Lung (tissue), 12 donors: Measurements from ENCODE around the gene NECAB3. TPM values are rescaled to one million over a fixed set of nuclear protein-coding genes. Genes with fewer than 3 reads are reported as not detected.
"Not testable (repeated sequence)": the region's sequence is repeated elsewhere in the genome, so short reads cannot be mapped to it uniquely, and the experiment has no call there.

Source experiments
- ATAC-seq: fragments of 200-7000 bp; cut with Tn5 transposase; one replicate; pipeline ENCODE4 v1.9.1; 2020; ENCODE audit warnings: moderate number of reproducible peaks; ENCODE audit not compliant: insufficient read depth, low FRiP score
- DNase-seq, 3 donors: peaks; one replicate each; pipeline ENCODE4 v3.0.0-alpha.2; 2013 to 2017
- H3K27ac ChIP-seq, 2 donors: one replicate each; pipeline ENCODE4 v1.5.1; 2013; ENCODE audit warnings: mild to moderate bottlenecking in 2 of 2, moderate library complexity in 2 of 2, control low read depth in 1 of 2, inconsistent platforms in 1 of 2, low read depth in 1 of 2, low read length in 1 of 2
- H3K27me3 ChIP-seq, 3 donors: one replicate each; pipeline ENCODE4 v1.5.1; 2013; ENCODE audit warnings: low read length in 2 of 3; ENCODE audit not compliant: control insufficient read depth in 3 of 3, insufficient read depth in 3 of 3
- H3K36me3 ChIP-seq, 4 donors: one replicate each; pipeline ENCODE4 v1.5.1; 2013; ENCODE audit warnings: low read length in 4 of 4, mild to moderate bottlenecking in 1 of 4, moderate library complexity in 1 of 4; ENCODE audit not compliant: control insufficient read depth in 4 of 4, insufficient read depth in 4 of 4
- H3K4me1 ChIP-seq, 5 donors: one replicate each; pipeline ENCODE4 v1.5.1; 2013; ENCODE audit warnings: low read length in 5 of 5, mild to moderate bottlenecking in 2 of 5, moderate library complexity in 1 of 5; ENCODE audit not compliant: control insufficient read depth in 5 of 5, insufficient read depth in 5 of 5
- H3K4me3 ChIP-seq: one replicate; pipeline ENCODE4 v1.5.1; 2013; ENCODE audit warnings: mild to moderate bottlenecking, control low read depth, moderate library complexity
- H3K9ac ChIP-seq, 2 donors: one replicate each; pipeline ENCODE4 v1.5.1; 2013; ENCODE audit warnings: low read length in 2 of 2, control low read depth in 1 of 2; ENCODE audit not compliant: insufficient read depth in 1 of 2
- H3K9me3 ChIP-seq, 4 donors: one replicate each; pipeline ENCODE4 v1.5.1; 2013; ENCODE audit warnings: low read length in 3 of 4, mild to moderate bottlenecking in 1 of 4, moderate library complexity in 1 of 4; ENCODE audit not compliant: control insufficient read depth in 4 of 4, insufficient read depth in 3 of 4
- WGBS, 2 donors: extraction: QIAGEN DNeasy Blood & Tissue Kit; methylation state at CpG; one replicate each; pipeline ENCODE4 v1.1.7; 2013; 5-methylcytosine and 5-hydroxymethylcytosine counted together
- polyA plus RNA-seq, 2 donors: library from polyadenylated mRNA; stranded (reverse); fragments of 200-250 nt; gene quantifications; one replicate each; pipeline ENCODE4 v1.2.1, GENCODE V29; 2013
- total RNA-seq, 2 donors: library from RNA; depleted of rRNA in 1 of 2; stranded (reverse); fragments of >200 nt in 1 of 2; gene quantifications; one replicate each; pipeline ENCODE4 v1.2.1, GENCODE V29; 2014 to 2021
- TF ChIP-seq, protein P1 (sequence below): IDR thresholded peaks from 2 replicates; pipeline ENCODE4 v1.5.1; 2012; ENCODE audit warnings: mild to moderate bottlenecking; ENCODE audit errors: control extremely low read depth, extremely low read depth
- donor health status: control.
- donor health status: control.
- donor health status: Bipolar disorder and iron deficiency.
- donor health status: healthy.
- donor health status: DM: yes; HTN: yes; CAD: no.

Gene NECAB3
- total and polyA plus RNA-seq, 4 donors, result 21.2 to 127 (median 72.2) TPM

DNA sequence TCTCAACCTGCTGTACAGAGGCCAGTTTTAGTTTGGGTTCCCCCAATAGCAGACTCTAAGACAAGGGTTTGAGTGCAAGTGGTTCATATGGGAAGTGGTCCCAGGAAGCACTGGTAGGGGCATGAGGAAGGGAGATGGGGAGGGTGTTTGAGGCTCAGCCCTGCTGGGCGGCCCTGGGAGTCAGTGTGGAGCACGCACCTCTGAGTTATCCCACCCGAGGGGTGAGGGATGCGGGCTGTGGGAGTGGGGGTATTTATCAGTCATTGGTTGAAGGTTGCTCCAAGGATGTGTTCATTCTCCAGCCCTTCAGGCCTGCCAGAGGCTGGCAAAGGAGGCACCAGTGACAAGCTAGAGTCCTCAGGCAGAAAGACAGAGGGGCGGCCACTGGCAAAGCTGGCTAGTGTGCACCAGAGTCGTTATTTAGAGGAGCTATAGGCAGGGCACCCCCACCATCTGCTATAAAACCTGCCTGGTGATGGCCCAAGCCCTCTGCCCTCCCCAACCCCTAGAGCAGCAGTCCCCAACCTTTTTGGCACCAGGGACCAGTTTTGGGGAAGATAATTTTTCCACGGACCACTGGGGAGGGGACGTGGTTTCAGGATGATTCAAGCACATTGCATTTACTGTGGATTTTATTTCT lies 29.4 kb upstream of the NECAB3 start:
- Histone ChIP-seq H3K27me3 (no peaks in the 10 kb centered on the region), H3K4me3 (no peak overlapping the region), H3K36me3 (peaks cover 0 to 7% (median 0%) of the 10 kb centered on the region in 4 donors), H3K9me3 (no peaks in the 10 kb centered on the region), H3K4me1 (peaks cover 0 to 1% (median 0%) of the 10 kb centered on the region in 5 donors), H3K9ac (no peak overlapping the region), H3K27ac (no peak overlapping the region)
- 94% methylated on average over 8 of the region's 8 CpGs for WGBS, 2 donors
- ATAC-seq, result no peak
- no peak for DNase-seq
- TF ChIP-seq, protein P1, sequence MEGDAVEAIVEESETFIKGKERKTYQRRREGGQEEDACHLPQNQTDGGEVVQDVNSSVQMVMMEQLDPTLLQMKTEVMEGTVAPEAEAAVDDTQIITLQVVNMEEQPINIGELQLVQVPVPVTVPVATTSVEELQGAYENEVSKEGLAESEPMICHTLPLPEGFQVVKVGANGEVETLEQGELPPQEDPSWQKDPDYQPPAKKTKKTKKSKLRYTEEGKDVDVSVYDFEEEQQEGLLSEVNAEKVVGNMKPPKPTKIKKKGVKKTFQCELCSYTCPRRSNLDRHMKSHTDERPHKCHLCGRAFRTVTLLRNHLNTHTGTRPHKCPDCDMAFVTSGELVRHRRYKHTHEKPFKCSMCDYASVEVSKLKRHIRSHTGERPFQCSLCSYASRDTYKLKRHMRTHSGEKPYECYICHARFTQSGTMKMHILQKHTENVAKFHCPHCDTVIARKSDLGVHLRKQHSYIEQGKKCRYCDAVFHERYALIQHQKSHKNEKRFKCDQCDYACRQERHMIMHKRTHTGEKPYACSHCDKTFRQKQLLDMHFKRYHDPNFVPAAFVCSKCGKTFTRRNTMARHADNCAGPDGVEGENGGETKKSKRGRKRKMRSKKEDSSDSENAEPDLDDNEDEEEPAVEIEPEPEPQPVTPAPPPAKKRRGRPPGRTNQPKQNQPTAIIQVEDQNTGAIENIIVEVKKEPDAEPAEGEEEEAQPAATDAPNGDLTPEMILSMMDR, result no peak

DNA sequence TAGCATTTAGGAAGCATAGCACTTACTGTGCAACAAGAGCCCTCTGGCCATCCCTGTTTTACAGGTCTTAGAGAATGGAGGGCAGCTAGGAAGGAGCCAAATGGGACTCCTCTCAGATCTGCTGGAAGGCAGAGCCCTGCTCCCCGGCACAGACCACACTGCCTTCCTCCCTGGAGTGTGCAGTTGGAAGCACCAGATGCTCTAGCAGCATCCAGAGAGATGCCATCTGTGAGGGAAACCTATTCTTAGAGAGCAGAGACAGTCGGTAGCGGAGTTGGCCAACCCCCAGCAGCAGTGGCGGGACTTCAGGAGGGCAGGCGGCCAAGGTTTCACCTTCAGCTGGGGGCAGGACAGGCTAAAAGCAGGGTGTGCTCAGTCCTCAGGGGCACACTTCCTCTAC lies 28.6 kb upstream of the NECAB3 start:
- TF ChIP-seq, protein P1, result no peak
- 51 to 76% methylated on average over 5 of the region's 5 CpGs for WGBS, 2 donors
- Histone ChIP-seq H3K4me3 (no peak overlapping the region), H3K4me1 (peaks cover 0 to 1% (median 0%) of the 10 kb centered on the region in 5 donors), H3K27me3 (no peaks in the 10 kb centered on the region), H3K27ac (no peak overlapping the region), H3K9ac (no peak overlapping the region), H3K9me3 (no peaks in the 10 kb centered on the region), H3K36me3 (peaks cover 0 to 6% (median 0%) of the 10 kb centered on the region in 4 donors)
- no peak for ATAC-seq
- DNase-seq, result no peak

DNA sequence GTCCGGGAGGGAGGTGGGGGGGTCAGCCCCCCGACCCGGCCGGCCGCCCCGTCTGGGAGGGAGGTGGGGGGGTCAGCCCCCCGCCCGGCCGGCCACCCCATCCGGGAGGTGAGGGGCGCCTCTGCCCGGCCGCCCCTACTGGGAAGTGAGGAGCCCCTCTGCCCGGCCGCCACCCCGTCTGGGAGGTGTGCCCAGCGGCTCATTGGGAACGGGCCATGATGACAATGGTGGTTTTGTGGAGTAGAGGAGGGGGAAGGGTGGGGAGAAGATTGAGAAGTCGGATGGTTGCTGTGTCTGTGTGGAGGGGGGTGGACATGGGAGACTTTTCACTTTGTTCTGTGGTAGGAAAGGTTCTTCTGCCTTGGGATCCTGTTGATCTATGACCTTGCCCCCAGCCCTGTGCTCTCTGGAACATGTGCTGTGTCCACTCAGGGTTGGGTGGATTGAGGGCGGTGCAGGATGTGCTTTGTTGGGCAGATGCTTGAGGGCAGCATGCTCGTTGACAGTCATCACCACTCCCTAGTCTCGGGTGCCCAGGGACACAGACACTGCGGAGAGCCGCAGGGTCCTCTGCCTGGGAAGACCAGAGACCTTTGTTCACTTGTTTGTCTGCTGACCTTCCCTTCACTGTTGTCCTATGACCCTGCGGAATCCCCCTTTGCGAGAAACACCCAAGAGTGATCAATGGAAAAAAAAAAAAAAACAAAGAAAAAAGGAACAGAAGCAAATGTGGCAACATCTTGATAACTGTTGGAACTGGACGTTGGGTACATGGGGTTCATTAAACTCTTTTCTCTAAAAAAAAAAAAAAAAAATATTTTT lies 27.6 kb upstream of the NECAB3 start:
- Histone ChIP-seq H3K9ac (no peak overlapping the region), H3K4me3 (no peak overlapping the region), H3K4me1 (peaks cover 0 to 1% (median 0%) of the 10 kb centered on the region in 5 donors), H3K27me3 (no peaks in the 10 kb centered on the region), H3K27ac (no peak overlapping the region), H3K36me3 (no peaks in the 10 kb centered on the region), H3K9me3 (no peaks in the 10 kb centered on the region)
- no peak for DNase-seq
- WGBS, 2 donors, result 90 to 92% methylated on average over 12 to 27 of the region's 27 CpGs
- ATAC-seq, result no peak
- TF ChIP-seq, protein P1, result no peak

DNA sequence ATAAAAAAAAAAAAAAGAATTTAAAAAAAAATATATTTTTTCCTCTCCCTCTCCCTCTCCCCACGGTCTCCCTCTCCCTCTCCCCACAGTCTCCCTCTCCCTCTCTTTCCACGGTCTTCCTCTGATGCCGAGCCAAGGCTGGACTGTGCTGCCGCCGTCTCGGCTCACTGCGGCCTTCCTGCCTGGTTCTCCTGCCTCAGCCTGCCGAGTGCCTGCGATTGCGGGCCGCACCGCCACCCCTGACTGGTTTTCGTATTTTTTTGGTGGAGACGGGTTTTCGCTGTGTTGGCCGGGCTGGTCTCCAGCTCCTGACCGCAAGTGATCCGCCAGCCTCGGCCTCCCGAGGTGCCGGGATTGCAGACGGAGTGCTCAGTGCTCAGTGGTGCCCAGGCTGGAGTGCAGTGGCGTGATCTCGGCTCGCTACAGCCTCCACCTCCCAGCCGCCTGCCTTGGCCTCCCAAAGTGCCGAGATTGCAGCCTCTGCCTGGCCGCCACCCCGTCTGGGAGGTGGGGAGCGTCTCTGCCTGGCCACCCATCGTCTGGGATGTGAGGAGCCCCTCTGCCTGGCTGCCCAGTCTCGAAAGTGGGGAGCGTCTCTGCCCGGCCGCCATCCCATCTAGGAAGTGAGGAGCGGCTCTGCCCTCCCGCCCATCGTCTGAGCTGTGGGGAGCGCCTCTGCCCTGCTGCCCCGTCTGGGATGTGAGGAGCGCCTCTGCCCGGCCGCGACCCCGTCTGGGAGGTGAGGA lies 26.6 kb upstream of the NECAB3 start:
- not testable (repeated sequence) for H3K4me3 ChIP-seq, H3K9me3 ChIP-seq, DNase-seq, H3K9ac ChIP-seq, H3K27ac ChIP-seq, H3K36me3 ChIP-seq, ATAC-seq, H3K27me3 ChIP-seq, H3K4me1 ChIP-seq
- WGBS, 2 donors, result 92 to 95% methylated on average over 30 to 45 of the region's 45 CpGs

DNA sequence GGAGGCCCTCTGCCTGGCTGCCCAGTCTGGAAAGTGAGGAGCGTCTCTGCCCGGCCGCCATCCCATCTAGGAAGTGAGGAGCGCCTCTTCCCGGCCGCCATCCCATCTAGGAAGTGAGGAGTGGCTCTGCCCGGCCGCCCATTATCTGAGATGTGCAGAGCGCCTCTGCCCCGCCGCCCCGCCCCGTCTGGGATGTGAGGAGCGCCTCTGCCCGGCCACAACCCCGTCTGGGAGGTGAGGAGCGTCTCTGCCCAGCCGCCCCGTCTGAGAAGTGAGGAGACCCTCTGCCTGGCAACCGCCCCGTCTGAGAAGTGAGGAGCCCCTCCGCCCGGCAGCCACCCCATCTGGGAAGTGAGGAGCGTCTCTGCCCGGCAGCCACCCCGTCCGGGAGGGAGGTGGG lies 24.7 kb upstream of the NECAB3 start:
- not testable (repeated sequence) for ATAC-seq, H3K9ac ChIP-seq, H3K27me3 ChIP-seq, H3K9me3 ChIP-seq, H3K4me3 ChIP-seq, DNase-seq, H3K36me3 ChIP-seq, H3K4me1 ChIP-seq, H3K27ac ChIP-seq
- WGBS, 2 donors, result 96 to 97% methylated on average over 10 to 19 of the region's 27 CpGs
